Activated CD4-positive, alpha-beta memory T cell treated with anti-CD3 and anti-CD28 coated beads, Interleukin-2, amount 10 ng/mL, durations not matched to agents 7 days and 5 days (primary cell): ENCODE data around the gene RASGEF1C. TPM values are rescaled to one million over a fixed set of nuclear protein-coding genes. Genes with fewer than 3 reads are reported as not detected.

Experiments
- CTCF ChIA-PET: fragments of 350-600 bp; sonication (Branson Sonifier 250); formaldehyde crosslinking; loops from one replicate; lab custom pipeline; 2021; ENCODE audit warnings: antibody characterized with exemption, inconsistent platforms; lab: Charles Lee
- POLR2A ChIA-PET: fragments of 350-600 bp; sonication (Branson Sonifier 250); formaldehyde crosslinking; loops from one replicate; lab custom pipeline; 2021; ENCODE audit warnings: antibody characterized with exemption; lab: Charles Lee
- DNase-seq: peaks from one replicate; pipeline ENCODE4 v3.0.0-alpha.2; 2020
- H3K27ac Mint-ChIP-seq: one replicate; pipeline ENCODE4 v1.8.0; 2021; ENCODE audit warnings: mild to moderate bottlenecking, mixed read lengths
- H3K27me3 Mint-ChIP-seq: one replicate; pipeline ENCODE4 v1.8.0; 2021; ENCODE audit warnings: mixed read lengths
- H3K36me3 Mint-ChIP-seq: one replicate; pipeline ENCODE4 v1.8.0; 2021; ENCODE audit warnings: low read depth, mixed read lengths
- H3K4me1 Mint-ChIP-seq: one replicate; pipeline ENCODE4 v1.8.0; 2021; ENCODE audit warnings: mixed read lengths
- H3K4me3 Mint-ChIP-seq: one replicate; pipeline ENCODE4 v1.8.0; 2021; ENCODE audit warnings: mild to moderate bottlenecking, mixed read lengths
- H3K9me3 Mint-ChIP-seq: one replicate; pipeline ENCODE4 v1.8.0; 2021; ENCODE audit warnings: mixed read lengths
- total RNA-seq, 2 experiments: library from RNA; stranded (reverse); gene quantifications; one replicate each; pipeline ENCODE4 v1.2.3, GENCODE V29; 2021

RASGEF1C gene
- total RNA-seq, 2 experiments from 2014 or later, result not detected

GRCh38 chr5:180193749-180194375, 15.1 kb downstream of the RASGEF1C start:
- Mint-ChIP-seq H3K36me3 (no peaks in the 10 kb centered on the region), H3K9me3 (no peaks in the 10 kb centered on the region), H3K27ac (no peak overlapping the region), H3K4me1 (no peaks in the 10 kb centered on the region), H3K4me3 (no peak overlapping the region), H3K27me3 (no peaks in the 10 kb centered on the region)
- ChIA-PET POLR2A (no interaction called here), CTCF (no interaction called here)
- no peak for DNase-seq

GRCh38 chr5:180191716-180192115, 17.3 kb downstream of the RASGEF1C start:
- no peaks in the 10 kb centered on the region for H3K36me3 Mint-ChIP-seq
- no peaks in the 10 kb centered on the region for H3K4me1 Mint-ChIP-seq
- no peaks in the 10 kb centered on the region for H3K9me3 Mint-ChIP-seq
- ChIA-PET POLR2A (no interaction called here), CTCF (interaction anchor here (1.5 kb wide), 1 partner anchor 137 kb away, joined by 4 read pairs; no protein-coding TSS in a partner anchor)
- no peaks in the 10 kb centered on the region for H3K27me3 Mint-ChIP-seq
- DNase-seq, result no peak
- no peak overlapping the region for H3K4me3 Mint-ChIP-seq
- H3K27ac Mint-ChIP-seq, result no peak overlapping the region

- peaks cover 1% of the 10 kb centered on the region for H3K9me3 Mint-ChIP-seq
- ChIA-PET CTCF (no interaction called here), POLR2A (no interaction called here)
- H3K4me1 Mint-ChIP-seq, result no peaks in the 10 kb centered on the region
- no peaks in the 10 kb centered on the region for H3K36me3 Mint-ChIP-seq
- no peak overlapping the region for H3K27ac Mint-ChIP-seq
- DNase-seq, result no peak
- no peak overlapping the region for H3K4me3 Mint-ChIP-seq
- H3K27me3 Mint-ChIP-seq, result no peaks in the 10 kb centered on the region
These were observed 21.2 kb downstream of the RASGEF1C start for GRCh38 chr5:180187767-180188166.

GRCh38 chr5:180180846-180181245, 28.2 kb downstream of the RASGEF1C start:
- DNase-seq, result no peak
- no peak overlapping the region for H3K4me3 Mint-ChIP-seq
- no peaks in the 10 kb centered on the region for H3K36me3 Mint-ChIP-seq
- CTCF ChIA-PET, result no interaction called here
- no peak overlapping the region for H3K27ac Mint-ChIP-seq
- POLR2A ChIA-PET, result no interaction called here
- H3K27me3 Mint-ChIP-seq, result no peaks in the 10 kb centered on the region
- no peaks in the 10 kb centered on the region for H3K4me1 Mint-ChIP-seq
- H3K9me3 Mint-ChIP-seq, result peaks cover 3% of the 10 kb centered on the region

DNA sequence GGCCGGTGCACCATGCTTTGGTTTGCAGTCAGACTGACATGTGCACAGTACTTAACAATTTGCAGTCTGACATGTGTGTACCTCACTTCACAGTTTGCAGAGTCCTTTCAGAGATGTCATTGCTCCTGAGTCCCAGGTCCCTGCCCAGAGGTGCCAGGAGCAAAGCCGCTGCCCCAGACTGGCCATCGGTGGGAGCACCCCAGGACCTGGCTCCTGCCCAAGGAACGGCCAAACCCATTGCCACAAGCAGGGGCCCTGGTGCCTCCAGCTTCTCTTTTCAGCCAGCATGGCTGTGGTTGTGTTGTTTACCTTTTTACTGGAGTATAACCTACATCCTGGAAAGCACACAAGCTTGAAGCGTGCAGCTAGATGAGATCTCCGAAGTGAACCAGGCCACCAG, 28.6 kb downstream of the RASGEF1C start:
- Mint-ChIP-seq H3K36me3 (no peaks in the 10 kb centered on the region), H3K27me3 (no peaks in the 10 kb centered on the region), H3K9me3 (peaks cover 3% of the 10 kb centered on the region), H3K27ac (no peak overlapping the region), H3K4me3 (no peak overlapping the region), H3K4me1 (no peaks in the 10 kb centered on the region)
- ChIA-PET POLR2A (no interaction called here), CTCF (interaction anchor here (0.6 kb wide), 1 partner anchor 162 kb away, joined by 3 read pairs; no protein-coding TSS in a partner anchor)
- no peak for DNase-seq

- H3K9me3 Mint-ChIP-seq, result peaks cover 3% of the 10 kb centered on the region
- no peak for DNase-seq
- no peaks in the 10 kb centered on the region for H3K4me1 Mint-ChIP-seq
- no peak overlapping the region for H3K27ac Mint-ChIP-seq
- ChIA-PET POLR2A (no interaction called here), CTCF (interaction anchor here (0.6 kb wide), 1 partner anchor 163 kb away, joined by 3 read pairs; no protein-coding TSS in a partner anchor)
- no peak overlapping the region for H3K4me3 Mint-ChIP-seq
- H3K36me3 Mint-ChIP-seq, result no peaks in the 10 kb centered on the region
- H3K27me3 Mint-ChIP-seq, result no peaks in the 10 kb centered on the region
These were observed 29.3 kb downstream of the RASGEF1C start for GRCh38 chr5:180179442-180180420.

DNA sequence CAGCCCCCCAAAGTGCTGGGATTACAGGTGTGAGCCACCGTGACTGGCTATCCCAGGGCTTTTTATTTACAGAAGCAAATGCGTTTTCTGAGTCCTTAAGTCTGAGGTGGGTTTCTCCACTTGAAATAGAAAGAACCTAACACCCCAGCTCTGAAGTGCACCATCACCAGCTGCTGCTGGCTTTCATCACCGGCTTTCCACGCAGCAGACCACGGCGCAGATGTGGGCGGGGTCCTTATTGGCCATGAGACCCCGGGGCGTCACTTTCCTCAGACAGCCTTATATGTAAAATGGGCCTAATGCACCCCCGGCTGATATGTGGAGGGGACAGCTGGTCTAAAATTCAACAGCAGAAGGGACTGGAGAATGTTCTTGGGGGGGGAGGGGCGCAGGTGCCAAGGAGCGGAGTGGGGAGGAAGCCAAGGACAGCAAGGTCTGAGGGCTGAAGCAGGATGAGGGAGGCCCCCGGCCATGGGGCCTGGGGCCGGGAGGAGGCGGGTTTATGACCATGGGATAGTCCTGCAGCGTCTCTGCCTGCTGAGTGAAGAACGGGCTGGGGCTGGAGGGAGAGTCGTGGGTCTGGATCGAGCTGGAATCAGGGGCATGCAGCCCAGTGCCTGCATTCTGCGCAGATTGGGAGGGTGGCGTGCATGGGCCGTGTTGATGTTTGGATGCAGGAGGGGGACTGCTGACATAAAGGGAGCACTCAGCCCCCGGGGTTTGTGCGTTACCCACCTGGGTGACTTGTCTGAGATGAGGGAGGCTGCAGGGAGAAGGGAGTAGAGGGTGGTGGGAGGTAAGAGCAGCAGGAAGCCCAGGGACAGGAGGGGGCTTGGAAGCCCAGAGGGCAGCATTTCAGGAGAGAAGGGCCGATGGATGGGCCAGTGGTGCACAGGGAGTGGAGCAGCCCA, 30.2 kb downstream of the RASGEF1C start:
- Mint-ChIP-seq H3K27ac (no peak overlapping the region), H3K36me3 (no peaks in the 10 kb centered on the region), H3K4me1 (no peaks in the 10 kb centered on the region), H3K27me3 (no peaks in the 10 kb centered on the region), H3K4me3 (no peak overlapping the region), H3K9me3 (peaks cover 3% of the 10 kb centered on the region)
- no peak for DNase-seq
- ChIA-PET POLR2A (no interaction called here), CTCF (interaction anchor here (0.6 kb wide), 1 partner anchor 685 kb away, joined by 3 read pairs; no protein-coding TSS in a partner anchor)

DNA sequence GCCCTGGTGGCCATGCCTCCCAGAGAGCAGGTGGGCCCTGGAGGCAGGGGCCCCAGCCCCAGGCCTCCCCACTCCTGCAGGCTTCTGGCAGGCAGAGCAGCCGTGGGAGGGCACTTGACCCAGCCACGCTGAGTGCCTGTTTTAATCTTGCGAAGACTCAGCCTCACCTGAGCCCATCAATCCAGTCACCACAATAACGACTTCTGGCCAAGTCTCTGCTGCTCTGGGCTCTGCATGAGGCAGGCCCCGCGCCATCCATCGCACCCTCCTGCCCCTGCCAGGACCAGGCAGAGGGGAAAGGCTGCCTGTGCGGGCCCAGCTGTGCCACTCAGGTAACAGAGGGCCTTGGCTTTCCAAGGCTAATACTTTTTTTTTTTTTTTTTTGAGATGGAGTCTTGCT, 32.8 kb downstream of the RASGEF1C start:
- no peaks in the 10 kb centered on the region for H3K9me3 Mint-ChIP-seq
- no peak overlapping the region for H3K27ac Mint-ChIP-seq
- H3K27me3 Mint-ChIP-seq, result no peaks in the 10 kb centered on the region
- H3K4me3 Mint-ChIP-seq, result no peak overlapping the region
- H3K4me1 Mint-ChIP-seq, result no peaks in the 10 kb centered on the region
- H3K36me3 Mint-ChIP-seq, result no peaks in the 10 kb centered on the region
- DNase-seq, result no peak
- ChIA-PET CTCF (no interaction called here), POLR2A (no interaction called here)

DNA sequence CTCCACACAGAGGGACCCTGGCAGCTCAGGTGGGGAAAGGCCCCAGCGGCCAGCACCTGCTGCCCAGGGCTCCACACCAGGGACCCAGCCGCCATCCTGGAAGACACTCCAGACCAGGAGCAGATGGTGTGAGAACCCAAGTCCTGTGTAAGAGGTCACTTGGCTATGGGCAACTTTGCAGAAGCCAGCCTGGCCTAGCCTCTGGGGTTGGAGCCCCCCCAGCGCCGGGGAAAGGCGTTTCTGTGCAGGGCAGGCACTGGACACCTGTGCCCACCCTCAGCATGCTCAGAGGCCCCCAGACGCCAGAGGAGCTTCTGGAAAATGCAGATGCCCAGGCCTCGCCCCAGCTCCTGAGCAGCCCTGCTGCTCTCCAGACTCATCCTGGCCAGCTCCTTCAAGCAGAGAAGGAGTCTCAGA, 34.0 kb downstream of the RASGEF1C start:
- H3K27me3 Mint-ChIP-seq, result no peaks in the 10 kb centered on the region
- ChIA-PET POLR2A (no interaction called here), CTCF (no interaction called here)
- no peaks in the 10 kb centered on the region for H3K9me3 Mint-ChIP-seq
- no peak for DNase-seq
- no peaks in the 10 kb centered on the region for H3K36me3 Mint-ChIP-seq
- H3K4me1 Mint-ChIP-seq, result no peaks in the 10 kb centered on the region
- H3K27ac Mint-ChIP-seq, result no peak overlapping the region
- no peak overlapping the region for H3K4me3 Mint-ChIP-seq

DNA sequence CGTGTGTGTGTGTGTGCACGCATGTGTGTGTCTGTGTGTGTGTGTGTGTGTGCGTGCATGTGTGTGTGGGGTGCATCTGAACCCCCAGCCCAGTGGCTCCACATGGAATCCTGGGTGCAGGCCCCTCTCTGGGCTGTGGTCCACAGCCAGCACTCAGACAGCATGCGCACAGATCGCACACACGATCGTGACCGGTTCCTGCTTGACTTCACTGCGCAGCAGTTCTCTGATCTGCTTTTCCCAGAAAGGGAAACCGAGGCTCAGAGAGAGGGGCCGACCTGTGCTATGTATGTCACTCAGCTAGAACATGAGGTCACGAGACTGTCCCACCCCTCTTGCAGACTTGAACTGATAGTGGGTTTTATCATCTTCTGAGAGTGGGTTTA, 34.4 kb downstream of the RASGEF1C start:
- ChIA-PET CTCF (no interaction called here), POLR2A (no interaction called here)
- Mint-ChIP-seq H3K36me3 (no peaks in the 10 kb centered on the region), H3K27me3 (no peaks in the 10 kb centered on the region), H3K4me3 (no peak overlapping the region), H3K4me1 (no peaks in the 10 kb centered on the region), H3K27ac (no peak overlapping the region), H3K9me3 (no peaks in the 10 kb centered on the region)
- DNase-seq, result no peak

DNA sequence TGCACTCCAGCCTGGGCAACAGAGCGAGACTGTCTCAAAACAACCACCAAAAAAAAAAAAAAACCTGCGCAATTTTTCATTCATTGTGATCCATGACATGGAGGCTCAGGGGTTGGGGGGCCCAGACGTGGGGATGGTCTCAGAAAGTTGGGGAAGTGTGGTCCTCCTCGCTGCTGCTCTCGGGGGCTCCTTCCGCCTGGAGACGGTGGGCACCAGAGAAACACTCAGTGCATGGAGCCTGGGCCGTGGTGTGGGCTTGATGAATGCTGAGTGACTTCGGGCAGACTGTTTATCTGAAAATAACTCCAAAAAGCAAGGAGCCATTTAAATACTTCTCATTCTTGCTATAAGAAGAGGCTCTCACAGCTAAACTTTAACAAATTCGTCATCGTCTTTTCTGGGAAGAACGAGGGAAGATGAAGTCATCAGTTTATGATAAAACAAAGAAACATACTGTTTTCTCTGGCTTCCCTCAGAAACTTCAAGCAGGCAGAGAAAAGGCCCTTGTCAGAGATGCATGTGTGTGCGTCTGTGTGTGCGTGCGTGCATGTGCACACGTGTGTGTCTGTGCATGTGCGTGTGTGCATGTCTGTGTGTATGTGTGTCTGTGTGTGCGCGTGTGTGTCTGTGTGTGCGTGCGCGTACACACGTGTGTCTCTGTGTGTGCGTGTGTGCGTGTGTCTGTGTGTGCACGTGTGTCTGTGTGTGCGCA, 35.0 kb downstream of the RASGEF1C start:
- POLR2A ChIA-PET, result no interaction called here
- Mint-ChIP-seq H3K27ac (no peak overlapping the region), H3K27me3 (no peaks in the 10 kb centered on the region), H3K9me3 (no peaks in the 10 kb centered on the region), H3K36me3 (no peaks in the 10 kb centered on the region), H3K4me3 (no peak overlapping the region), H3K4me1 (no peaks in the 10 kb centered on the region)
- CTCF ChIA-PET, result no interaction called here
- no peak for DNase-seq

DNA sequence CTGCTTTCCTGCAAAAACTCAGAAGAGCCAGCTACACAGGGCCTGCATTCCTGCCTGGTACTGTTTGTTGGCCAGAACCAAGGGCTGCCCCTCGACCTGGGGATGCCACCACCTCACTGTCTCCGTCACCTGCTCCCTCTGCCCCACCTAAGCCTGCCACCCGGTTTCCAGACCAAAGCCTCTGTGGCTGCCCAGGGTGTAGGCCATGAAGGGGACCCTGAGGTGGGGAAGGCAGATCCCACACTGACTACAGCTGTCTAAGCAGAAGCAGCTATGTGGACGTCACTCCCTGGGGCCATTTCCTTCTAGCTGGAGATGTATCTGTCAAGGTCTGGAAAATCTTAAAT, 35.8 kb downstream of the RASGEF1C start:
- no peak for DNase-seq
- Mint-ChIP-seq H3K4me1 (no peaks in the 10 kb centered on the region), H3K27ac (no peak overlapping the region), H3K9me3 (no peaks in the 10 kb centered on the region), H3K4me3 (no peak overlapping the region), H3K27me3 (no peaks in the 10 kb centered on the region), H3K36me3 (no peaks in the 10 kb centered on the region)
- ChIA-PET POLR2A (no interaction called here), CTCF (no interaction called here)
